CMK (cell line): ENCODE data around the gene ARV1.
"Not testable (repeated sequence)": the region's sequence is repeated elsewhere in the genome, so short reads cannot be mapped to it uniquely, and the experiment has no call there.

Experiments used
- DNase-seq: peaks from one replicate; pipeline ENCODE4 v3.0.0-alpha.2; 2010; ENCODE audit warnings: low read depth

The ARV1 gene

GRCh38 chr1:230976825-230977747 is 1.8 kb upstream of the ARV1 start:
- DNase-seq = no peak

GRCh38 chr1:230977761-230978490 is 968 bp upstream of the ARV1 start:
- DNase-seq = no peak

- DNase-seq = no peak
Measured at GRCh38 chr1:230979389-230979716, 459 bp downstream of the ARV1 start.

GRCh38 chr1:230979952-230980351 is 1.1 kb downstream of the ARV1 start:
- DNase-seq = no peak

GRCh38 chr1:230982696-230983095 is 3.8 kb downstream of the ARV1 start:
- DNase-seq = no peak

GRCh38 chr1:230983811-230984210 is 4.9 kb downstream of the ARV1 start:
- DNase-seq = no peak

GRCh38 chr1:230984622-230985515 is 6.0 kb downstream of the ARV1 start:
- DNase-seq = peak; percentile 62

- no peak for DNase-seq
Measured at GRCh38 chr1:230985711-230986110, 6.8 kb downstream of the ARV1 start.

- no peak for DNase-seq
Measured at GRCh38 chr1:230986976-230987375, 8.1 kb downstream of the ARV1 start.

GRCh38 chr1:230987448-230987847 is 8.6 kb downstream of the ARV1 start:
- DNase-seq = no peak

GRCh38 chr1:230992100-230992774 is 13.3 kb downstream of the ARV1 start:
- no peak for DNase-seq

GRCh38 chr1:230994860-230995259 is 16.0 kb downstream of the ARV1 start:
- DNase-seq = no peak

- DNase-seq = no peak
Measured at GRCh38 chr1:231000201-231000600, 21.3 kb downstream of the ARV1 start.

- DNase-seq = no peak
Measured at GRCh38 chr1:231000639-231001038, 21.7 kb downstream of the ARV1 start.

GRCh38 chr1:231001892-231002291 is 23.0 kb downstream of the ARV1 start:
- no peak for DNase-seq

- DNase-seq = not testable (repeated sequence)
Measured at GRCh38 chr1:231007535-231007934, 28.6 kb downstream of the ARV1 start.

GRCh38 chr1:231011360-231011759 is 32.5 kb downstream of the ARV1 start:
- DNase-seq = no peak

GRCh38 chr1:231011963-231012362 is 33.1 kb downstream of the ARV1 start:
- no peak for DNase-seq

- no peak for DNase-seq
Measured at GRCh38 chr1:231013391-231014015, 34.6 kb downstream of the ARV1 start.

- DNase-seq = no peak
Measured at GRCh38 chr1:231016234-231016633, 37.3 kb downstream of the ARV1 start.

- no peak for DNase-seq
Measured at GRCh38 chr1:231016966-231017365, 38.1 kb downstream of the ARV1 start.
